Fibroblast of upper back skin (primary cell): ENCODE measurements around the gene ROR2.

Source experiments
- DNase-seq: peaks from one replicate; pipeline ENCODE4 v3.0.0-alpha.2; 2013

Gene ROR2

GRCh38 chr9:91789941-91790340 is 160.1 kb downstream of the ROR2 start:
- DNase-seq: no peak

DNA sequence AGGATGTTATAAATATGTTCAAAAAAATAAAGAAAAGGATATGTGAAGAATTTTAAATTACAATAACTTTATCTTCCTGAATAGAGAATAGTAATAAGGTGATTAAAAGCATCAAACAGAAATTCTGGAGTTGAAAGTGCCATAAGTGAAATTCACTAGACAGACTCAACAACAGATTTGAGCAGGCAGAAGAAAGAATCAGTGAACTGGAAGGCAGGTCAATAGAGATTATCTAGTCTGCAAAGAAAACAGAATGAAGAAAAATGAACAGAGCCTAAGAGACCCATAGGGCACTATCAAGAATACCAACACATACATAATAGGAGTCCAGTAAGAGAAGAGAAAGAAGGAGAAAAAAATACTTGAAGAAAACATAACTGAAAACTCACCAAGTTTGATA is 162.1 kb downstream of the ROR2 start:
- DNase-seq: no peak

GRCh38 chr9:91786132-91786896 is 163.7 kb downstream of the ROR2 start:
- DNase-seq: no peak

- DNase-seq: peak; percentile 33
Observed at GRCh38 chr9:91785447-91785842, 164.6 kb downstream of the ROR2 start.

- DNase-seq: no peak
Observed at GRCh38 chr9:91784673-91785446, 165.2 kb downstream of the ROR2 start.

DNA sequence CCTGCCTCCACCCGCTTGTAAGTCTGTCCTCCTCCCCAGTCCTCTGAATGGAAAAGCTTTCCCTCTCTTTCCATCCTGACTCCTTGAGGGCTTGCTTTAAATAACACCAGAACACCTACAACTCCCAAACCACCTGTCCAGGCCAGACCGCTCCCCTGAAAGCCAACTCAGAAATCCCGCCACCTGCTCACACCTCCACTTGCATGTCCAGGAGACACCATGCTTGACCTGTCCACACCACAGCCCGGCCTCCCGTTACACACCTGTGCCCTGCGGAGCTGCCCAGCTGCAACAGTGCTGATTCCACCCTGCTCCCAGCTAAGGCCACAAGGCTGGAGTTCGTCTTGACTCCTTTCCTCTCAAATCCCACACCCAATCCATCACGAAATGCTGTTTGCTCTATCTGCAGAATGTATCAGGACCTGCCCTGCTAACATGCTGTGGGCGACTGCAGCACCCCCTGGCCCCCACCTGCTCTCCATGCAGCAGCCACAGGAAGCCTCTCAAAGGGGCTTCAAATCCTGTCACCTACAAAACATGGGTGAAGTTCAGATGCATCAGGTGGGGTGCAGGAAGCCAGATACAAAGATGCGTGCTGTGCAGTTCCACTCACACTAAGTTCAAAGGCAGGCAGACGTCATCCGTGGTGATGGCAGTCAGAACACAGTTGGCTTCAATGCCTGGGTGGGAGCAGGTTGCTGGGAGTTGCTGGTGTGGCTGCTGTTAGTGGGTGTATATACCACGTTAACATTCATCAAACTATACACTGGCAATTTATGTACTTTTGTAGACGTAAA is 166.0 kb downstream of the ROR2 start:
- no peak for DNase-seq

DNA sequence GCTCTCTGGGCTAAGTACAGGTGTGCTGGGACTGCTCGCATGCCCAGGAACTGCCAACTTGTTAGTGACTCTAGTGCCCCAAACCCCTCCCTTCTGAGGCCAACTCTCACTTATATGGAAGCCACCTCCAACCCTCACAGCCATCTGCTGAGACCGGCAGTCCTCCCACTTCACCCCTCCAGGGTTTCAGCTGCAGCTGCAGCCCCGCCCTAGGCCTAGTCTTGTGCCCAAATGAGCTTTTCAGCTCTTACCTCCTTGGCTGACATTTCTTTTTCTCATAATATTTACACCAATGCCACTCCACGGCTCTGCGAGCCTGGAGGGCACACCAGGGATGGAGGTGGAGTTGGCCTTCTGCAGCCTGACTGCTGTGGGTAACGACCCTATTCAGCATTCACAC is 166.6 kb downstream of the ROR2 start:
- no peak for DNase-seq

GRCh38 chr9:91782708-91783214 is 167.3 kb downstream of the ROR2 start:
- DNase-seq: no peak

DNA sequence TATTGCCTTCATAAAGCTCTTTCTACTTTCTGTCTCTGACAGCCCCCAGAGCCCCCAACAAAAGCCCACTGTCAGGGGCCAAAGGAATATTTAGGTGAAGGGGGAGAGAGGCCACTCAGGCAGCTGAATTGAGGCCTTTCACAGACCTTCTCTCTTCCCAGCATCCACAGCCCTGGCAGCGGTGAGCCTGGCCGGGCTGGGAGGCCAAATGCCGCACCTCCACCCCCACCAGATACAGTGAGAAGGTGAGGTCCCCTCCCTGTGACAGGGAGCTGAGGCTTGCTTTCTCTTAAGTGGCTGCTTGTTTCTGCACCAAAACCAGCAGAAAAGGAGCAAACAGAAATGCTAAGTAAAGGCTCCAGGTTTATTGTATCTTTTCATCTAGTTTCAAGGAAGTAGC is 168.1 kb downstream of the ROR2 start:
- no peak for DNase-seq

DNA sequence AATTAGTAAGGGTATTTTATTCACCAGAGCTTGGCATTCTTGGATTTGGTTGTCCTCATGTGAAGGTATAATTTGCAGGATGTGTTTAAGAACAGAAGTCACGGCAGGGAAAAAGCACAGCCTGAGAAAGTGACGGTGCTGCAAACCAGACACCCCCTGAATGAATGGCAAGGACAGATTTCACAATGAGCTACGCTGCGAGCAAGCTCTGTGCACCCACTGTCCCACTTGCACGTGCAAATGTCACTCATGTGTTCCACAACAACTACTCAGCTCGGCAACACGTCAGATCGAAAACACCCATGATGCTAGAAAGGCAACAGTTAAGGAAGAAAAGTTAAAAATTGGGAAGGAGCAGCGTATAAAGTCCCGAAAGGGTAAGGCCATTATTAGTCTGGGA is 168.9 kb downstream of the ROR2 start:
- no peak for DNase-seq

DNA sequence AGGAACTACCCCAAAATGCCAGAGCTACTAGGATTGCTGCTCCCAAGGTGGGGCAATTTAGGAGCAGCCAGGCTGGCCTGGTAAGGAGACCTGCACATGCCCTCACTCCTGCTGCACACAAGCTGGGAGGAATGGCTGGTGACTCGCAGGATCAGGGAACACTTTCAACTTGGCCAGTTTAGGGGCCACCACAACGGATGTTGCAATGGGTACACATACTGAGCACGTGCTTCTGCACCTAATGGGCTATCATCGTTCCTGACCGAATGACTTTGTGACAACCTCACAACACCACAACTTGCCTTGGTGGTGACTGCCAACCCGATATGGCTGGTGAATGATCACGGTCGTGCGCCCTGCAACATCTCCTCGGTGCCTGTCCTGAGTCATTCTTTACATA is 172.0 kb downstream of the ROR2 start:
- peak; percentile 62 for DNase-seq

- DNase-seq: peak; percentile 93
Observed at GRCh38 chr9:91777292-91777830, 172.7 kb downstream of the ROR2 start.

- peak; percentile 61 for DNase-seq
Observed at GRCh38 chr9:91776409-91777291, 173.4 kb downstream of the ROR2 start.

GRCh38 chr9:91775708-91776028 is 174.4 kb downstream of the ROR2 start:
- DNase-seq: no peak

- peak; percentile 63 for DNase-seq
Observed at GRCh38 chr9:91775011-91775707, 174.9 kb downstream of the ROR2 start.

DNA sequence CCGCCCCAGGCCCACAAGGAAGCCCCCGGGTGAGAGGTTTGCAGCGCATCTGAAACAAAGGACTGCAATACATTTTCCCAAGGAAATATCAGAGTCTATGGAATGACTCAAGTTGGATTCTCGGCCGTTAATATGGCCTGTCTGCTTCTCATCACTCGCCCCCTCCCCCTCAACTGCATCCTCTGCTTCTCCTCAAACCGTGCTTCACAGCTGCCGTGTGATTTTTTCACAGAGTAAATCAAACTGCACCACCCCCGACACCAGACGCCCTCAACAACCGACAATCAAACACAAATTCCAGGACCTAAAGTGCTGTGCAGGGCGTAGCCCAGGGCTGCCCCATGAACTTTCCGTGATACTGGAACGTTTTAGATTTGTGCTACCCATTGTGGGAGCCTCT is 176.9 kb downstream of the ROR2 start:
- DNase-seq: peak; percentile 72

- DNase-seq: peak; percentile 34
Observed at GRCh38 chr9:91771864-91772263, 178.2 kb downstream of the ROR2 start.

DNA sequence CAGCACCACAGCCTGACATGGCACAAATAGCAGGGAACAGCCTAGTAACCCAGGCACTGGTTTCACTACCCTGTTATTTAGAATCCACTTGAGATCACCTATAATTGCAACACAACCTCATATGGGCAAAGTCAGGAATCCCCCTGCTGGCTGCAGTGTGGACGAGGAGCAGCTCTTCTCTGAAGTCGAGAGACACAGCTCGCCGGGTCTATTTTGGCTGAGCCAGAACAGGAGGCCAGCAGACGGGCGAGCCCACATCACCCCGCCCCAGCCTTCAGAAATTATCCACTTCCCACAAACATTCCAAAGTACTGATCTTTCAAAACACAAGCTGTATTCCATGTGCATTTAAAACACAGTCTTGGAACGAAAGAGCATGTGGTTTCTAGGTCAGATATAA is 179.0 kb downstream of the ROR2 start:
- DNase-seq: peak; percentile 97

GRCh38 chr9:91770229-91770628 is 179.8 kb downstream of the ROR2 start:
- DNase-seq: no peak

DNA sequence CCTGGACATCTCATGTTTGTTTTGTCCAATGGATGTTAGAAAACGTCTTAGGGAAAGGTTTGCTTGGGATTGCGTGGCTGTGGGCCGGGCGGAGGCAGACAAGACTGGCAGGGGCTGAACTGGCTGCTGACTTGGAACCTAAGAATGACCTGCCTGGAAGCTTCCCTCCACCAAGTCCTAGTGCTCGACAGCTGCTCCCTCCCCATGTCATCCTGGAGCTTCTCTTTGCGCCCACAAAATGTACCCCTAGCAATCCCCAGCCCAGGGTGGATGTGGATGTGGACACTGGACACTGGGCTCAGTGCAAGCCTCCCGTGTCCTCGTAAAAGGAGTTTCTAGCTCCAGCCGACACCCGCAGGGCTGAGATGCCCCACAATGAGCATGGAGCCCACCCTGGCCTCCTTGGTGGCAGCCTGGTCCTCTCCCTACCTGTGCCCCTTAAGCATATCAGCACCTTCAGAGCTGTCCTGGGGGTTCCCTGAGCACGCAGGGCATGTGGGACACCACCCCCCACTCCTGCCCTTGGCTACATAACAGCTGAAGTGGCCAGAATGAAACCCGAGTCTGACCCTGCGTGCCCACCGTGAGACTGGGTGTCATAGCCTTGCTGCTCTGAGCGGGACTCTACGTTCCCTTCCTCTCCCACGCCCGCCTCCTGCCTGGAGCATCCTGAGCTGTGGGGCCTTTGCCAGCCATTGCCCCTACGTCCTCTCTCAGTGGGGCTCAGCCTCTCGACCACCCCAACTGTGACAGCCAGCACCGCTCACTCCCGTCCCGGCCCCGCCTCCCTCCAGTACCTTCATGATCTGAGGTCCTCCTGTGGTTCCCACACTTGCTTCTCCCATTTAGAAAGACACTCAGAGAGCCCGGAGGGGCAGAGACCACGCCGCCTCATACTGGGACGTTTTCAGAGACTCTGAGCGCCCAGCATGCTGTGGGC is 180.8 kb downstream of the ROR2 start:
- DNase-seq: no peak
